ENCODE data around the gene TPI1.
"Not testable (repeated sequence)": the region's sequence is repeated elsewhere in the genome, so short reads cannot be mapped to it uniquely, and the experiment has no call there.

DNA sequence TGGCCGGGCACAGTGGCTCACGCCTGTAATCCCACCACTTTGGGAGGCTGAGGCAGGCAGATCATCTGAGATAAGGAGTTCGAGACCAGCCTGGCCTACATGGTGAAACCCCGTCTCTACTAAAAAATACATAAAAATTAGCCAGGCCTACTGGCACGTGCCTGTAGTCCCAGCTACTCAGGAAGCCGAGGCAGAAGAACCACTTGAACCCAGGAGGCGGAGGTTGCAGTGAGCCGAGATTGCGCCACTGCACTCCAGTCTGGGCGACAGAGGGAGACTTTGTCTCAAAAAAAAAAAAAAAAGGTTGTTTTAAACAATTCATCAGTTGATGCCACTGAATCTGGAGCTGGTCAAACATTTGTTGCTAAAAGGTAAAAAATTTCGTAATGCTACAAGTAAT lies 12.5 kb downstream of the TPI1 start:
- TF ChIP-seq CTCF, POLR2A (IDR thresholded peaks at IDR 0.05): not testable (repeated sequence)

All from lower leg skin (tissue), 3 donors.